ACC112 (cell line): ENCODE data around the gene DENND1B.
A peak's percentile ranks its signal among the peaks of the same experiment; 100 is the strongest.

Experiments
- H2AFZ ChIP-seq: fragments of 200-600 bp; sonication (generic); one replicate; pipeline ENCODE4 v1.6.0; 2017; ENCODE audit warnings: antibody characterized with exemption, low read length; ENCODE audit not compliant: unreplicated experiment
- H3K27ac ChIP-seq: fragments of 200-600 bp; sonication (generic); 2 replicates; pipeline ENCODE4 v1.5.1; 2014; ENCODE audit warnings: low read depth, mild to moderate bottlenecking, antibody characterized with exemption, low read length, moderate library complexity
- H3K27me3 ChIP-seq: fragments of 200-600 bp; sonication (generic); 2 replicates; pipeline ENCODE4 v1.6.1; 2014; ENCODE audit warnings: mild to moderate bottlenecking, antibody characterized with exemption, low read length, moderate library complexity, mixed read lengths; ENCODE audit not compliant: insufficient read depth
- H3K36me3 ChIP-seq: fragments of 200-600 bp; sonication (generic); 2 replicates; pipeline ENCODE4 v1.6.1; 2016; ENCODE audit warnings: mild to moderate bottlenecking, antibody characterized with exemption, low read length, moderate library complexity, mixed read lengths; ENCODE audit not compliant: insufficient read depth
- H3K4me1 ChIP-seq: fragments of 200-600 bp; sonication (generic); one replicate; pipeline ENCODE4 v1.6.1; 2016; ENCODE audit warnings: low read length, mixed read lengths; ENCODE audit not compliant: insufficient read depth, unreplicated experiment, control insufficient read depth
- H3K4me3 ChIP-seq: fragments of 200-600 bp; sonication (generic); 2 replicates; pipeline ENCODE4 v1.5.1; 2014; ENCODE audit warnings: mild to moderate bottlenecking, low read depth, low read length
- H3K79me2 ChIP-seq: fragments of 200-600 bp; sonication (generic); one replicate; pipeline ENCODE4 v1.6.0; 2016; ENCODE audit warnings: low read length; ENCODE audit not compliant: control insufficient read depth, unreplicated experiment, insufficient read depth

Gene DENND1B, protein sequence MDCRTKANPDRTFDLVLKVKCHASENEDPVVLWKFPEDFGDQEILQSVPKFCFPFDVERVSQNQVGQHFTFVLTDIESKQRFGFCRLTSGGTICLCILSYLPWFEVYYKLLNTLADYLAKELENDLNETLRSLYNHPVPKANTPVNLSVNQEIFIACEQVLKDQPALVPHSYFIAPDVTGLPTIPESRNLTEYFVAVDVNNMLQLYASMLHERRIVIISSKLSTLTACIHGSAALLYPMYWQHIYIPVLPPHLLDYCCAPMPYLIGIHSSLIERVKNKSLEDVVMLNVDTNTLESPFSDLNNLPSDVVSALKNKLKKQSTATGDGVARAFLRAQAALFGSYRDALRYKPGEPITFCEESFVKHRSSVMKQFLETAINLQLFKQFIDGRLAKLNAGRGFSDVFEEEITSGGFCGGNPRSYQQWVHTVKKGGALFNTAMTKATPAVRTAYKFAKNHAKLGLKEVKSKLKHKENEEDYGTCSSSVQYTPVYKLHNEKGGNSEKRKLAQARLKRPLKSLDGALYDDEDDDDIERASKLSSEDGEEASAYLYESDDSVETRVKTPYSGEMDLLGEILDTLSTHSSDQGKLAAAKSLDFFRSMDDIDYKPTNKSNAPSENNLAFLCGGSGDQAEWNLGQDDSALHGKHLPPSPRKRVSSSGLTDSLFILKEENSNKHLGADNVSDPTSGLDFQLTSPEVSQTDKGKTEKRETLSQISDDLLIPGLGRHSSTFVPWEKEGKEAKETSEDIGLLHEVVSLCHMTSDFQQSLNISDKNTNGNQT

DNA sequence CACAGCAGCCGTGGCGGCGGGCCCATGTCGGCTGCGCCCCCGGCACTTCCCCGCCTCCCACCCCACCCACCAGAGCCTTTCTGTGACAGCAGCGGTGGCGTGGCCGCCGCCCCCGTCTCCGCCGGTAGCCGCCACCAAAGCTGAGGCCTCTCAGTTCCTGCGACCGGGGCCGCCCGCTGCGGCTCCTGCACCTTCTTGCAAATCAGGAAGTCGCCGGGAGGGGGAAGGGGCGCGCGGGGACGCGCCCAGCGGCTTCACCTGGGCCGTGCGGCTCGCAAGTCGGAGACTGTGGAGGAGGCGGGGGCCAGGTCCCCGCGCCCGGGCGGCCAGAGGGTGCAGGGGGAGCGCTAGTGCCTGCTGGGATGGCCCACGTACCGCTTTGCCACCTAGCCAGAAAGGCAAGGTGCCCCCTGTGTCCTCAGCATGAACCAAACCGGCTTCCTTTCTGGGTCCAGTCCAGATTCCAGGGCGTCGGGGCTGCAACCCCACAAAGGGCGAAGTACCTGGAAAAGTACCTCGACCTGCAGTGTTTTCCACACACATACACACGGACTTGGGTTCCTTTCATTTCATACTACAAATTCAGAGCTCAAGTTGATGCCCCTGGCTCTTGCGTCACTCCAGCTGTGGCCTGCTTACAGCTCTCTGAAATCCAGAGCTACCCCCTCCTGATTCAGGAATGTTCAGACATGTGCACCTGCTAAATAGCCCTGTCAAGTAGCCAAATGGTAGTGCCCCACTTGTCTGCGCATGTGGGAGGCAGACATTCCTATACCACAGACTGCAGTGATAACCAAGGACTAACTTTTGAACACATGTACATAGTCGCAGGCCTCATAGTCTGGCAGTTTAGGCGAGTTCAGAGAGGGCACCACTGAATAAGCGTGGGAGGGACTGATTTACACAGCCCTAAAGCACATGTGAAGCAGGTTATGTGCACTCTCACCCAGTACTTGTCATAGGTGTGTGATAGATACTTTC lies at the start of gene DENND1B:
Gene DENND1B (minus strand): TSS at position 199 of the 981 bp plus-strand sequence. CDS start 325 bp downstream, outside the sequence.
- peaks cover 25% of the 10 kb centered on the region for H3K79me2 ChIP-seq
- peaks cover 32% of the 10 kb centered on the region for H3K4me1 ChIP-seq
- H3K27ac ChIP-seq = peak within 1 kb of the TSS; percentile 69
- peak within 1 kb of the TSS; percentile 97 for H2AFZ ChIP-seq
- peak within 1 kb of the TSS; percentile 92 for H3K4me3 ChIP-seq
- no peaks in the 10 kb centered on the region for H3K36me3 ChIP-seq
- H3K27me3 ChIP-seq = no peaks in the 10 kb centered on the region

DNA sequence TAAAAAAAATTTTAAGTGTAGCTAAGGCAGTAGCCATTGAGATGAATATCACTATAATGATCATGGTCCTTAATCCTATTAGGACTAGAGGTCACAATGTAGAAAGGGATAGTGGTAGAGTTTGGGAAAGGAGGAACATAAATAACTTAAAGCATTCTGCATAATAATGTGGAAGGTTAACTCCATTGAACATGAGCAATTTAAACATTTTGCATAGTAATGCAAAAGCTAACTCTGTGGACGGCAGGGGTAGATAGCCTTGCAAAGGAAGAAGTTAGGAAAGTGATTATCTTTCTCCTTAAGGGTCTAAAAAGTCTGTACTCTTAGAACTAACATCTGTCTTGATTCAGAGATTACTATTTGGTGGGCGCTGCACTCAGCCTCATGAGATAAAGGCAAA lies 39.0 kb upstream of the DENND1B start:
- no peak overlapping the region for H3K4me3 ChIP-seq
- no peaks in the 10 kb centered on the region for H3K27me3 ChIP-seq
- no peaks in the 10 kb centered on the region for H3K79me2 ChIP-seq
- H2AFZ ChIP-seq = no peak overlapping the region
- H3K4me1 ChIP-seq = no peaks in the 10 kb centered on the region
- no peak overlapping the region for H3K27ac ChIP-seq
- H3K36me3 ChIP-seq = no peaks in the 10 kb centered on the region

DNA sequence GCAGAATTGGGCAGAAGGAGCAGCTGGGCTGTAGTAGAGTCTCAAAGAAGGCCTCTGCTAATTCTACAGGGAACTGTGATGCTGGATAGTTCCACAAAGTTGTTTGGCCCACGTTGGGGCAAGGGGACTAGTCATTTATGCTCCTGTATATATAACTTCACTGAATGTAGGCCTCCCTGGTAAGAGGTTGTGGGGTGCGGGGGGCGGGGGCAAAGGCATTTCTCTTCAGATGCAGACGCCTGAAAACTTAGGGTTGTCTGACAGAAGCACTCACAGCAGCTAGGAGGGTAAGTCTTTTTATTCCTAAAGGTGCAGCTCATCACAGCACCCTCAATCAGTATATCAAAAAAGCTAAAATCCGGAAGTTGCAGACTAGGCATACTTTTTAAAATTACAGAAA lies 38.5 kb upstream of the DENND1B start:
- no peaks in the 10 kb centered on the region for H3K4me1 ChIP-seq
- no peak overlapping the region for H2AFZ ChIP-seq
- H3K36me3 ChIP-seq = no peaks in the 10 kb centered on the region
- H3K27me3 ChIP-seq = no peaks in the 10 kb centered on the region
- no peak overlapping the region for H3K4me3 ChIP-seq
- no peak overlapping the region for H3K27ac ChIP-seq
- H3K79me2 ChIP-seq = no peaks in the 10 kb centered on the region

DNA sequence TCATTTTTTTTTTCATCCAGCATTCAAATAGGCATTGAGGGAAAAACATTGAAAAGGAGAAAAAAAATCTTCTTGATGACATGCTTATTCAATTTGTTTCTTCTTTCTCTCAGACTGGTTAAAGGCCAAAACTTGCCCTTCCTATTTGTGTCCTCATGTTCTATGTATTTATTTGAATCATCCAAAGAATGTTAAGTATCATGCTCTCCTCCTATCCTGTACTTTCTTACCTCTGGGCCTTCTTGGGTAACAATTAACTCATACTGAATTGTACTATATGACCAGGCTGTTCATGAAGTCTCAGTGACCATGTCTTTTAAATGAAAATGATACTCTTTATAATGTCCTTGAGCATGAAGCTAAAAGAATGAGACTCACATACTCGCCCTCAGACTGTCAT lies 36.5 kb upstream of the DENND1B start:
- Histone ChIP-seq H3K79me2 (no peaks in the 10 kb centered on the region), H3K4me1 (no peaks in the 10 kb centered on the region), H3K36me3 (no peaks in the 10 kb centered on the region), H3K27ac (no peak overlapping the region), H3K27me3 (no peaks in the 10 kb centered on the region), H2AFZ (no peak overlapping the region), H3K4me3 (no peak overlapping the region)

DNA sequence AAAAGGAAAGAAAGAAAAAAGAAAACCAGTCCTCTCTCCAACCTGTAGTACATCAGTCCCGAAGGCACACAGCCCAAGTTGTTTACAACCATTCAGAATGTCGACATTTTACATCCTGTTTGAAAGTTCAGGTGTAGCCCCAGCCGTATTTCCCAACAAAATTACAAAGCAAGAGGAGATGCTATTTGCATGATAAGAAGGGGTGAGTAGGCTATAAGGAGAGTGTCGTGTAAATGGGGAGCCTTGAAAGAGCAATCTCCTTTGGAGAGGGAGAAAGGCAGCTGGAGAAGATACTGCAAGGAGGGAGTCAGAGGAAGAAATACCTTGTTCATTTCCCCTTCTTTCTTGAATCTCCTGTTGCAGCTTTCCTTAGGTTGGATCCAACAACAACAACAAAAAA lies 35.5 kb upstream of the DENND1B start:
- no peaks in the 10 kb centered on the region for H3K27me3 ChIP-seq
- no peaks in the 10 kb centered on the region for H3K36me3 ChIP-seq
- H2AFZ ChIP-seq = no peak overlapping the region
- no peaks in the 10 kb centered on the region for H3K79me2 ChIP-seq
- H3K4me1 ChIP-seq = no peaks in the 10 kb centered on the region
- no peak overlapping the region for H3K4me3 ChIP-seq
- no peak overlapping the region for H3K27ac ChIP-seq

DNA sequence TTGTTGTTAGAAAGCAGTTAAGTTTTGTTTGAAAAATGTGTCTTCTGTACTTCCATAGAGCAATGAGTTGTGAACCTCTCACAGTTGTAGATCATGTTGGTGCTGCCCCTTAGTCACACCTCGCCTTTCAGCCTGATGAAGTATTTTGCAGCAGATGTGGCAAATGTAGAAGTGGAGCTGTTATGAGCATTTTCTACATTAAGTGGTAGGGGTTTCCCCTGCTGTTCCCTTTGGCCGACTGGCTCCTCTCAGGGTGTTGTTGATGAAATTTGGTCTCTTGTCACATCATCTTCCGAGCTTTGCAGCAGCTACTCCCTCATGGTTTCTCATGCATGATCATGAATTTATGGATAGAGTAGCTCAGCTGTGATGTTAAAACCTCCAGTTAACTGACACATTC lies 33.6 kb upstream of the DENND1B start:
- H3K27me3 ChIP-seq = no peaks in the 10 kb centered on the region
- no peak overlapping the region for H3K4me3 ChIP-seq
- H3K36me3 ChIP-seq = no peaks in the 10 kb centered on the region
- H2AFZ ChIP-seq = no peak overlapping the region
- H3K4me1 ChIP-seq = no peaks in the 10 kb centered on the region
- no peak overlapping the region for H3K27ac ChIP-seq
- H3K79me2 ChIP-seq = no peaks in the 10 kb centered on the region

DNA sequence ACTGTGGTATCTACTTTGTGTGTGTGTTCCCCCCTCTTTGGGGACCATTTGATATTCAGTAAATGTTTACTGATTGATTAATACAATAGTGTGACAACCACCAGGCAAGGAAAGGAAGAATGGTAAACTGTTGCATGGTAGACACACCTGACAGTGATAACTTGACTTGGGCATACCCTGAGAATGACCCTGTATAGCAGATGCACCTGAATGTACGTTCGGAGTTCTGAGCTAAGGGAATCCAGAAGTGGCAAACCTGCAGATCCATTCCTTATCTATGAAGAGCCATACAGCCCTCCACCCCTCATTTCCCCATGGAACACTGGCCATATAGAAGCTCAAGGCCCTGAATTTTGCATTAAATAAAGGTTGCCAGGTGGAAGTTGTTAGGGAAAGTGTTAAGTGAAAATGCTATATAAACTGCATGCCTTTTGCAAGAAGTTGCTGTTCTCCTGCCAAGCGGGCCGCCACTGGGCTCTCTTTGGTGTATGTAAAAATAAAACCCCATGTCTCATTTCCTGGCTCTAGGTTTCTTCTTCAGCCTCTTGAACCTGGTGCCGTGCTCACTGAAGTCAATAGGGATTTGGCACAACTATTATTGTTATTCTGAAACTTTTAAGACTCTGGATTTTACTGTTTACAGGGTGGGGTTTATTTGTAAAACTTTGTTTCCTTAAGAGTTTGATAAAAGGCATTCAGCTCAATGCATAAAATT lies 32.6 kb upstream of the DENND1B start:
- no peak overlapping the region for H2AFZ ChIP-seq
- H3K4me1 ChIP-seq = no peaks in the 10 kb centered on the region
- H3K79me2 ChIP-seq = no peaks in the 10 kb centered on the region
- no peaks in the 10 kb centered on the region for H3K27me3 ChIP-seq
- H3K27ac ChIP-seq = no peak overlapping the region
- no peaks in the 10 kb centered on the region for H3K36me3 ChIP-seq
- H3K4me3 ChIP-seq = no peak overlapping the region

DNA sequence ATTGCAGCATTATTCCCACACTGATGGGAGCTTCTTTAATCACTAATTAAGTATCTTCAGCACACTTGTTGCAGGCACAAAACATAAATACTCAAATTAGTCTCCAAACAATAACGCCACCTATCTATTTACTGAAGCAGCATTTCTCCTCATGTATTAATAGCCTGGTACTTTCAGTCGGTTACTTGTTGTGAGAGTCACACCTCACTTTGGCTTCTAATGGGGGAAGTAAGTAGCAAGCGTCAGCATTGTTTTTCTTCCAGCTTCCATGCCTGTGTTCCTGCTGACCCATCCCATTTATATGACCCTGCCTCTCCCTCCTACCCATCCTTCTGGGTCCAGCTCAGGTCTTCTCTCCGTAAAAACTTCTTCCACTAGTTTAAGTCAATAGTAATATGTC lies 31.9 kb upstream of the DENND1B start:
- Histone ChIP-seq H3K4me3 (no peak overlapping the region), H2AFZ (no peak overlapping the region)

DNA sequence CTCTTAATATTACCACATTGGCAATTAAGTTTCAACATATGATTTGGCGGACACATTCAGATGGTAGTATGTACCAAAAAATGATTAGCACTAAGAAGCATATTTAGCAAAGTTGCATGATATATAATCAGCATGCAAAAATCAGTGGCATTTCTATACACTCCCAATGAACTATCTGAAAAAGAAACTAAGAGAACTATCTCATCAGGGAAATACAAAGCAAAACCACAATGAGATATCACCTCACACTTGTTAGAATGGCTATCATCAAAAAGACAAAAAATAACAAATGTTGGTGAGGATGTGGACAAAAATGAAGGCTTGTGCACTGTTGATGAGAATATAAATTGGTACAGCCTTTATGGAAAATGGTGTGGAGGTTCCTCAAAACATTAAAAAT lies 31.4 kb upstream of the DENND1B start:
- Histone ChIP-seq H3K27me3 (no peaks in the 10 kb centered on the region), H3K36me3 (no peaks in the 10 kb centered on the region), H2AFZ (no peak overlapping the region), H3K4me3 (no peak overlapping the region), H3K4me1 (no peaks in the 10 kb centered on the region), H3K79me2 (no peaks in the 10 kb centered on the region), H3K27ac (no peak overlapping the region)

More for the DNA sequence above, 31.9 kb upstream of the DENND1B start:
- Histone ChIP-seq H3K36me3 (no peaks in the 10 kb centered on the region), H3K27me3 (no peaks in the 10 kb centered on the region), H3K4me1 (no peaks in the 10 kb centered on the region), H3K27ac (no peak overlapping the region), H3K79me2 (no peaks in the 10 kb centered on the region)

DNA sequence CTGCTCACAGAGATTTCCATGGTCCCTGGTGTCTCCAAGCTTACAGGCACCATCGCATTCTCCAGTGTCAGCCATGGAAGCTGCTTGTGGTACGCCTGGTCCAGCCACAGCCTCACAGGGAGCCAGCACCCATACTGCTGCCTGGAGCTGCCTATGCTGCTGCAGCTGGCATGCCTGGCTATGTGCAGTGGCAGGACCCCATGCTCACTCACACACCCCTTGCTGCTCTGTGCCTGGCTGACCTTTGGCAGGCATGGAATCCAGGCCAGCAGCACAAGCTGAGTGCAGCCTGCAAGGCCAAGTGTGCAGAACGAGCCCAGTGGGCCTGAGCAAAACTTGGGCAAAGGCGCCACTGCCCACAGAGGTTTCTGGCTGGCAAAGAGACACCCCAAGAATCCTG lies 26.4 kb upstream of the DENND1B start:
- Histone ChIP-seq H2AFZ (no peak overlapping the region), H3K4me3 (no peak overlapping the region)

More for the DNA sequence above, 26.4 kb upstream of the DENND1B start:
- 0 out of 2 replicates have a peak, but pooled peaks cover 5% of the 10 kb centered on the region for H3K36me3 ChIP-seq
- H3K4me1 ChIP-seq = peaks cover 15% of the 10 kb centered on the region
- no peak overlapping the region for H3K27ac ChIP-seq
- no peaks in the 10 kb centered on the region for H3K27me3 ChIP-seq
- no peaks in the 10 kb centered on the region for H3K79me2 ChIP-seq
